ENCODE results near the gene ZNF711. TPM values are rescaled to one million over a fixed set of nuclear protein-coding genes. Genes with fewer than 3 reads are reported as not detected.

ZNF711 gene
- total and polyA plus RNA-seq, 10 of the 15 experiments (the other 5 are each of a cell fraction or from before 2014, with no cell fraction given): 1.00 to 16.5 (median 2.8) TPM

GRCh38 chrX:85244450-85245211, 840 bp downstream of the ZNF711 start (continued):
- TF ChIP-seq E2F8 (IDR thresholded peaks at IDR 0.05; ENCODE audit: low read depth, partially characterized antibody) (no peak), CBX5 (IDR thresholded peaks at IDR 0.05; ENCODE audit: low read depth) (no peak), USF2 (IDR thresholded peaks at IDR 0.05; ENCODE audit: borderline replicate concordance, low read depth, low read length) (no peak), CEBPZ (IDR thresholded peaks at IDR 0.05; ENCODE audit: low read depth, low read length) (no peak), SMAD5 (IDR thresholded peaks at IDR 0.05; ENCODE audit: low read depth) (no peak), RELA (IDR thresholded peaks at IDR 0.05; ENCODE audit: borderline replicate concordance, partially characterized antibody) (no peak), BHLHE40 (IDR thresholded peaks at IDR 0.05; ENCODE audit: borderline replicate concordance in 1 of 2, low read depth in 2 of 2, low read length in 1 of 2) (peak in 1 of 2 experiments; percentile 39; a peak in 1 of 4 replicates), NR2F1 (conservative IDR thresholded peaks at IDR 0.05) (no peak), RB1 (IDR thresholded peaks at IDR 0.05; ENCODE audit: borderline replicate concordance) (no peak), IKZF1 (conservative IDR thresholded peaks at IDR 0.05) (0 out of 2 replicates have a peak, but pooled peaks have one; percentile 39), GATAD2B (conservative IDR thresholded peaks at IDR 0.05; ENCODE audit: low read depth) (no peak), BCL3 (IDR thresholded peaks at IDR 0.05; ENCODE audit: borderline replicate concordance, insufficient read depth, low read depth, low read length, poor library complexity, severe bottlenecking) (no peak), ZNF592 (IDR thresholded peaks at IDR 0.05) (no peak)

Data from GM12878 (cell line).